Measurements from ENCODE around the gene SPTBN2.

Gene SPTBN2

DNA sequence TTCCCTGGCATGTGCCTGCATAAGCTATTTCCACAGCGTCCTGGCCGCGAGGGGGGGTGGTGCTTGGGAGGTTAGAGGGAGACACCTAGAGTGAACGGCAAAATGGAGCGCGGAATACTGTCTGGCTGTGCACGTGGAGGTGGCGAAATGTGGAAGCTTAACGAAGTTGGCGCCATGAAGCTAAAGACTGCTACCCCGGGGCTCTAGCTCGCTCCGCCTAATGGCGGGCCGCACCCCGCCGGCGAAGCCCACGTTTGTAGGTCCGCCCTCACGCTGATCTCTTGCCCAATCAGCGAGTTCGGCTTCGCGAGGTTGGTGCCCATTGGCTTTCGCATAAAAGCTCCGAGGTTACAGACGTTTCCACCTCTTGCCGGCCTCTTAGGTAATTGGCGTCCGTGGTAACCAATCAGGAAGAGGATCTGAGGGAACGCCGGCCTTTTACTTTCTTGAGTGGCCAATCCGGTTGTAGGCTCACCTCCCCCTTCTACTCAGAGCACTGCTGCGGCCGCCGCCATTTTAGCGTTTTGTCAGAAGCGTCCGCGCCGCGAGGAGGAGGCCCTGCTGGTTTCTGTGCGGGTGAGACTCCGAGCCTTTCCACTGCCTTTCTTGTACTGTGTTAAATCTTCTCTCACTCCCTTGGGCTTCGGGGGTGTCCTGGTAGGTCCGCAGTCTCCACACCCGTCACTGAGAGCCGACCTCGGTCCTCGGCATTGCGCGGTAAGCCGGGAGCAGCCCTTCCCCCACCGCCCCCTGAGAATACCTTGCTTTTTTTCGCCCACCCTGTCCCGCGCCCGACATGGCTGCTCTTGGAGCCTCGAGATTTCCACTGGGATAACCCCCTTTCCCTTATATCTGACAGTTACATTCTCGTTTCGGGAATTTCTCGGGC, 90.6 kb downstream of the SPTBN2 start, which contains the start of gene RBM4:
Gene RBM4, plus strand, starts transcription at position 527 of the 889 bp plus-strand sequence. CDS start 1,009 bp downstream, outside the sequence.
- peak; percentile 95 for DNase-seq (ENCODE audit: low read depth)

DNA sequence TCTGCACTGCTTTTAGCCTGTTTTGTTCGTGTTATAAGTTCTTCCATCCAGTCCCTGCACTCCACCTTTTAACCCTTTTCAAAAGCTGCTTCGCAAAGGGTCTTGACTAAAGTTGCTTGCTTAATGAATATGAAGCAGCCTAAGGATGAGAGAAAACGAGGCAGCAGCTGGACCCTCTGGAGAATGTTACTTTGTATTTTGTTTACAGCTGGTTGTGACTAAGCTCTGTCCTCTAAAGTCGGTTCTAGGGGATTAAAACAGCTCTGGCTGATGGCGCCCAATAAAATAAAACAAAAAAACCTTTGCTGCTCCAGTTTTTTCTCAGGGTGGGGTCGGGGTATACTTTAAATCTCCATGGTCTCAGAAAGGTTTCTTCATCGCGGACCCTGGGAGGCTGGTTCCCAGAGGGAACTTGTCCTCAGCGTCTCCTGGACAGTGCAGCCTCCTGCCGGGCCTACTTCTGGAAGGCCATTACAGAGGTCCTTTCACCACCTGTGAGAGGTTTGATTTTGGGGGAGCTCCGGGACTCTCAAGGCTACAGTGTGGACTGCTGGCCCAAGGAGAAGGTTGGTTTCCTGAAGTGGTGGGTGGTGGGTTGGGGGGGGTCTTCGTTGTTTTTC, 91.3 kb downstream of the SPTBN2 start:
- no peak for DNase-seq (ENCODE audit: low read depth)

DNA sequence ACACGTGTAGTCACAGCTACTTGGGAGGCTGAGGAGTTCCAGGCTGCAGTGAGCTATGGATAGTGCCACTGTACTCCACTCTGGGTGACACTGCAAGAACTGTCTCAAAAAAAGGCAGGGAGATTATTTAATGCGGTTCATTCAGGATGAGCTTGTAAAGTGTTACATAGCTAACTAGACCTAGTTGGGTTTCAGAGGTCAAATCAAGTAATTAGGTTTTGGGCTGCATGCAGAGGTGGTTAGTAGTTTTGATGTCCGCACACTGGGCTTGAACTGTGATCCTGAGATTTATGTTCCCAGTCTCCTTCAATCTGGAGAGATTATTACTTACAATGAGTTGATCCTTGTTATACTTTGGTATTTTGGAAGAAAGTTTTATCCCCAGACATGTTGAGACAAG, 92.6 kb downstream of the SPTBN2 start:
- DNase-seq (ENCODE audit: low read depth): no peak

Data from stimulated activated CD8-positive, alpha-beta memory T cell treated with anti-CD3 and anti-CD28 coated beads, Interleukin-12 subunit alpha, Interleukin-12 subunit beta, amount 100 ng/mL, for 1 hour (primary cell).